Epithelial cell of prostate (primary cell): ENCODE data around the gene NOS1.
"Not testable (repeated sequence)": the region's sequence is repeated elsewhere in the genome, so short reads cannot be mapped to it uniquely, and the experiment has no call there.

Experiments
- DNase-seq: peaks from one replicate; pipeline ENCODE4 v3.0.0-alpha.2; 2011; ENCODE audit warnings: low read depth, low spot score
- H3K27ac ChIP-seq: fragments of 450-650 bp; 2 replicates; pipeline ENCODE4 v1.5.1; 2017; ENCODE audit warnings: mild to moderate bottlenecking

The NOS1 gene

DNA sequence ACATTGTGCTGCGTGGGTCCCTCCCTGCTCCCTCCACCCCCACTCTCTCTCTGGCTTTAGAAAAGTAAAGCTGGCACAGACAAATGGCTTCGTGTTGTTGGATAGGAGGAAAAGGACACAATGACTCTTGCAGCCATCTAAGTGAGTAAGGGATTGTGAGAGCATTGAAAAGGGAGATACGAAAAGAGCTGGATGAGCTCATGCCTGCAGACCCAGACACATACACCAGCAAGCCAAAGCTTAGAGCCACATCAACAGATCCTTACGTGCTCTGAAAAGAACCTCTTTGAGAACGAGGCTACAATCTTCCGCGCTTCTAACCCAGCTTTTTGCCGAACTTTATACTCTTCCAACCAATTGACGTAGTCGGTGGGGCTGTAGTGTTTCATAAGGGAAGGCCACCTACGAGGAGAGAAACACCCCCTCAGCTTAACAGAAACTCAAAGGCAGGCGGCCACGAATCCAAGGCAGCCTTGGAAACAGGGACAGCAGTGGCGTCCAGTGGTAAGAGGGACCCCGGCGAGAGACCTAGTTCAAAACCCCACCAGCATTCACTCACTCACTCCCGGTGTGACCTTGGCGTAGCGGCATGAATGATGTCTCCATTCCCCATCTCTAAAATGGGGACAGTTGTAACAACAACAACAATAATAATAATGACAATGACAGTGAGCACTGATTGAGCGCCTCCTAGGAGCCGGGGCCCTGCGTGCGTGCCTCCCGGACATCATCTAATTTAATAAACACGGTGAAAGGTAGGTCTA, 172.3 kb downstream of the NOS1 start:
- no peak for DNase-seq
- H3K27ac ChIP-seq = no peak overlapping the region

DNA sequence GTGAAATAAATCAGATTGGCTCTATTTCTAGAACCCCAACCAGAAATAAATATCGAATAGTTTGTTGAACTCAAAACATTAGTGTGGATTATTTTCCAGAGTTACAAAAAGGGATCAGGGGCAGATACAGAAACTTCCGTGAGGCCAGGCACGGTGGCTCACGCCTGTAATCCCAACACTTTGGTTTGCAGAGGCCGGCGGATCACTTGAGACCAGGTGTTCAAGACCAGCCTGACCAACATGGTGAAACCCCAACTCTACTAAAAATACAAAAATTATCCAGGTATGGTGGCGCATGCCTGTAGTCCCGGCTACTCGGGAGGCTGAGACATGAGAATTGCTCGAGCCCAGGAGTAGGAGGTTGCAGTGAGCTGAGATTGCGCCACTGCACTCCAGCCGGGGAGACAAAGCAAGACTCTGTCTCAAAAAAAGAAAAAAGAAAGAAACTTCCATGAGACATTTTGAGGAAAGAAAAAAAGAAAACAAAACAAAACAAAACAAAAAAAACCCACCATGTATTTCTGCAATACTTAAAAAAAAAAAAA, 173.2 kb downstream of the NOS1 start:
- no peak overlapping the region for H3K27ac ChIP-seq
- DNase-seq = no peak

DNA sequence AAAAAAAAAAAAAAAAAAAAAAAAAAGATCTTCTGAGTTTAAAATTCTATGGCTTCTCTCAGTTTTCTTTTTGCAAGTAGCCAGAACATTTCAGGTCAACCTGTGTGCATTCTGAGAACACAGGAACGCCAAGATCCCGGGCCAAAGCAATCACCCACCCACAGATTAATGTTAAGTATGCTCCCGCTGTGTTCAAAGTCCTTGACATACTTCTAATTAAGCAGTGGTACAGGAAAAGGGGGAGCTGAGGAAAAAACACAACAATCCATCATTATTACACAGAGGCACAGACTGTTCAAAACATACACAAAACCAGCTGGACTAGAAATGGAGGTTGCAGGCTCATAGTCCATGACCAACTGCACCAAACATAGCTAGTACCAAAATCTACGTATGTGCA, 174.0 kb downstream of the NOS1 start:
- no peak for DNase-seq

DNA sequence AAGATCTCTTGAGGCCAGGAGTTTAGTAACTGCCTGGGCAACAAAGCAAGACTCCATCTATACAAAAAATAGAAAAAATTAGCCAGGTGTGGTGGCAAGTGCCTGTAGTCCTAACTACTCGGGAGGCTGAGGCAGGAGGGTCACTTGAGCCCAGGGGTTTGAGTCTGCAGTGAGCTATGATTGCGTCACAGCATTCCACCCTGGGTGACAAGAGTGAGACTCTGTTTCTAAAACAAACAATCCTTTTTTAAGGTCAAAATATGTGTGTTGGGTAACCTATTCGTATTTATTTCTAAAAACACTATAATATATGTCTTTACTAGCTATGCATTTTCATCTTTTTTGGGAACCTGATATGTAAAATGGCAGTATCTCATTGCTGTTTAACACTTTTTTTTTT, 178.6 kb downstream of the NOS1 start:
- no peak for DNase-seq
- H3K27ac ChIP-seq = no peak overlapping the region

More for the DNA sequence above, 174.0 kb downstream of the NOS1 start:
- no peak overlapping the region for H3K27ac ChIP-seq

DNA sequence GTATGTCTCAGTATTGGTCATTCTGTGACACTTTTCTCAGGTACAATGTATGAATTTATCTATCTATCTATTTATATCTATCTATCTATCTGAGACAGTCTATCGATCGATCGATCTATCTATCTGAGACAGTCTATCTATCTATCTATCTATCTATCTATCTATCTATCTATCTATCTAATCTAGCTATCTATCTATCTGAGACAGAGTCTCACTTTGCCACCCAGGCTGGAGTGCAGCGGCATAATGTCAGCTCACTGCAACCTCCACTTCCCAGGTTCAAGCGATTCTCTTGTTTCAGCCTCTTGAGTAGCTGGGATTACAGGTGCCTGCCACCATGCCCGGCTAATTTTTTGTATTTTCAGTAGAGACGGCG, 180.0 kb downstream of the NOS1 start:
- not testable (repeated sequence) for DNase-seq, H3K27ac ChIP-seq

DNA sequence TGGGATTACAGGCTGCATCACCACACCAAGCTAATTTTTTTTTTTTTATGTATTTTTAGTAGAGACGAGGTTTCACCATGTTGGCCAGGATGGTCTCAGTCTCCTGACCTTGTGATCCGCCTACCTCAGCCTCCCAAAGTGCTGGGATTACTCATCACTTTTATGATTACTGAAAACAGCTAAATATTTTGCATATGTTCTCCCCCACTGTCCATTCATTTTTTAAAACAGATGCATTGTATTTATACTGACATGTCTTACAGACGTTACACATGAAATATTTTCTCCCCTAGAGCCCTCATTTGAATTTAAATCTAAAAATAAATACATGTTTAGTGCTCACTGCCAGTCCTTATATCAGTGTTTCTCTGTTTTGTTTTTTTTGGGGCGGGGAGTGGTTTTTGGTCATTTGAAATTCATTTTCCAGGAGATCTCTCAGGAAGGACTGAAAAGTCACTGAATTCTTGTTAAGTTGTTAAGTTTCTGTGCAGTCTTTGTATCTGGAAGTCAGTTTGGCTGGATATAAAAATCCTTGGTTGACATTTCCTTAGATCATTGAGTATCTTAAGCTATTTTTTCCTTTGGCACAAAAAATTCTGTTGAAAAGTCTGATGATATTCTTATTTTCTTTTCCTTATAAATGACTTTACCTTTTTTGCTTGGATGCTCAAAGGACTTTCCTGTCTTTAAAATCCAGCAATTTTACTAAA, 180.5 kb downstream of the NOS1 start:
- DNase-seq = no peak
- no peak overlapping the region for H3K27ac ChIP-seq

DNA sequence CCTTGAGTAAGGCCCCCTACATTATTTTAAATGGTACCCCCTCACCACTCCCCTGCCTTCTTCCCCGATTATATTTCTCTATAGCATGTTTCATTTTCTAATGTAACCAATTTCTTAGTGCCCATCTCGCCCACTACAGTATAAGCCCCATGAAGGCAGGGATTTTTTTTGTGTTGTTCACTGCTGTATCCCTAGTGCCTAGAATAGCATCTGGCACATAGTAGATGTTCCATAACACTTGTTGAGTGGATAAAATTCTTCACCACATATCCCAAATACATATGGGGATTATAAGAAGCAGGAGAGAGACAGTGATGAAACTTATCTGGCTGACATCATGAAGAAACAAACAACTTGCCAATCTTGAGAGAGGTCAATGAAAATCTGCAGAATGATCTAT, 182.7 kb downstream of the NOS1 start:
- no peak for DNase-seq
- H3K27ac ChIP-seq = no peak overlapping the region

DNA sequence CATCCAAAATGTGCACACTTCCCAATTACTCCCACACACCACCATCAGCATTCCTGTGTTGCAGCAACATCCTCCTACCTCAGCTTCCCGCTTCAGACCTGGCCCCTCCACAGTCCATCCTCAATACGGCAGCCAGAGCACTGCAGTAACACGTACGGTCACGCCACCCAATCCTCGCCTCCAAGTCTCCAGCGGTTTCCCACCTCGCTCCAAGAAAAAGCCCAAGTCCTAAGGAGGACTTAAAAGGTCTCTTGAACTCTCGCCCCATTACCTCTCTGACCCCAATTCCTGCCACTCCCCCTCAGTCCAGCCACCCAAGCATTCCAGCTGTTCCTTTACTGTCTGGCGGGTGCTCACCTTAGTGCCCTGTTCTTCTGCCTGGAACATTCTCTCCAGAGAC, 183.1 kb downstream of the NOS1 start:
- no peak overlapping the region for H3K27ac ChIP-seq
- DNase-seq = no peak

DNA sequence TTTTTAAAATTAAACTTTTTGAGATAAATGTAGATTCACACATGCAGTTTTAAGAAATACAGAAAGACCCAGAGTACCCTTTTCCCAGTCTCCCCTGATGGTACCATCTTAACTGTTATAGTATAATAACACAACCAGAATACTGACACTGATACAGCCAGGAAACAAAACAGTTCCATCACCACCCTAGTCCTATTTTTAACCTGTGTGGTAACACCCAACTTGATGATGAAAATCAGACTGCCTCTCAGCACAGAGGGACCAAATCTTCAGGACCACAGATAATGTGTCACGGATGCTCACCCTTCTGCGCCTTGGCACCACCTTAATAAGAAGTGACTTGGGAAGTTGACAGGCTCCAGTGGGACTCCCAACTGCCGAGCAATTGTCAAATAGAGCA, 189.3 kb downstream of the NOS1 start:
- no peak overlapping the region for H3K27ac ChIP-seq
- no peak for DNase-seq

DNA sequence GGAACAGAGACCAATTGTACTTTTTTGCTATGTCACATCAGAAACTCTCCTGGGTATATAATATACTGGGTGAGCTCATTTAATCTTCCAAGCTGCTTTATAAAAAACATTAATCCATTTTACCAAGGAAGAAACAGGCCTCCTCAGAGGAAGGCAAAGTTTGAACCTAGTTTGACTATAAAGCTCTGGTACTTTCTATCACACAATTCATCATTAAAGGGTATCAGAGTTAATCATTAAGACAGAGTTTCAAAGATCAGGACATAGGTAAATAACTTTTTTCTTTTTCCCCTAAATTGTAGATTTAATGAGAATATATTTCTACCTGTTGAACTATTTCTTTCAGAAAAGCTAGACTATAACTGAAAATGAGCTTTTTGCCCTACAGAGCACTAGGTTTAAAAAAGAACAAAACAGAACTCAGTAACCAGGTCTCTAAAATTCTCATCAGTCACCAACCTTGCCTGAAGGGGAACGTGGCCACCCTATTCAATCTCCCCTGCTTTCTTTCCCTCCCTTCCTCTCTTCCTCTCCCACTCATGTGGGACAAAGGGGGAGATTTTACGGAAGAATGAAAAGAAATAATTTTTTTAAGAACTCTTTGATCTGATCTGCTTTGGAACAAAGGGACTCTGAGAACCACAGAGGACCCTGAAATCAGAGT, 189.8 kb downstream of the NOS1 start:
- no peak overlapping the region for H3K27ac ChIP-seq
- DNase-seq = no peak

DNA sequence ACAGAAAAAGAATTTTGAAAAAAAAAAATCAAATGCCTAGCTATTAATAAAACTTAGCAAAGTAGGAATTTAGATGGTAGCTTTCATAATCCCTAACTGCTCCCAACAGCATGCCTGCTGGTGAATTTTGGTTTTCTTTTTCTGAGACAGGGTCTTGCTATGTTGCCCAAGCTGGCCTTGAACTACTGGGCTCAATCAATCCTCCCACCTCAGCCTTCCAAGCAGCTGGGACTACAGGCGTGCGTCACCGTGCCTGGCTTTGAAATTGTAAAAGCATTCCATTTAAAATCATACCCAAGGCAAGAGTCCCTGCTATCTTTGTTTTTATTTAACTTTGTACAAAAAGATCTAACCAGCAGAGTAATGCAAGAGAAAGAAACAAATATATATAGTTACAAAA, 191.9 kb downstream of the NOS1 start:
- DNase-seq = no peak
- H3K27ac ChIP-seq = no peak overlapping the region

DNA sequence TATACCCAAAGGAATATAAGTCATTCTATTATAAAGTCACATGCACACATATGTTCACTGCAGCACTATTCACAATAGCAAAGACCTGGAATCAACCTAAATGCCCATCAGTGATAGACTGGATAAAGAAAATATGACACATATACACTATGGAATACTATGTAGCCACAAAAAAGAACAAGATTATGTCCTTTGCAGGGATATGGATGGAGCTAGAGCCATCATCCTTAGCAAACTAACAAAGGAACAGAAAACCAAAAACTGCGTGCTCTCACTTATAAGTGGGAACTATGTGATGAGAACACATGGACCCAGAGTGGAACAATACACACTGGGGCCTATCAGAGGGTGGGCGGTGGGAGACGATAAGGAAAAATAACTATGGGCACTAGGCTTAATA, 192.4 kb downstream of the NOS1 start:
- H3K27ac ChIP-seq = no peak overlapping the region
- no peak for DNase-seq

DNA sequence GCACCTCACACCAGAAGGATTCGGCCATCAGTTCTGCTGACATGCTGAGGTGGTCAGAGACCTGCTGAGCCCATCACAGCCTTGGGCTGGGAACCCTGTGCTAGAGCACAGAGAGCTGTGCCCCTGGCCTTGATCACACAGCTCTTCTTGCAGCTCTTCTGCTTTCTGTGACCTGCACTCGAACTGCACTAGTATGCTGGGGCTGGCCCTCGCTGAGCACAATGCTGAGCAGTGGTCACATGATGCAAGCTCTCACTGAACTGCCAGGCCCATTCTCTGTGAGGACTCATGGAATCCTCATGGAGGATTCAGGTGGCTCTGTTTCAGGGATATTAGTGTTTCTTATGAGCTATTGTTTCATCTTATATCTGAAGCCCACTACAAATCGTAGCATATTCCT, 193.7 kb downstream of the NOS1 start:
- H3K27ac ChIP-seq = no peak overlapping the region
- no peak for DNase-seq

DNA sequence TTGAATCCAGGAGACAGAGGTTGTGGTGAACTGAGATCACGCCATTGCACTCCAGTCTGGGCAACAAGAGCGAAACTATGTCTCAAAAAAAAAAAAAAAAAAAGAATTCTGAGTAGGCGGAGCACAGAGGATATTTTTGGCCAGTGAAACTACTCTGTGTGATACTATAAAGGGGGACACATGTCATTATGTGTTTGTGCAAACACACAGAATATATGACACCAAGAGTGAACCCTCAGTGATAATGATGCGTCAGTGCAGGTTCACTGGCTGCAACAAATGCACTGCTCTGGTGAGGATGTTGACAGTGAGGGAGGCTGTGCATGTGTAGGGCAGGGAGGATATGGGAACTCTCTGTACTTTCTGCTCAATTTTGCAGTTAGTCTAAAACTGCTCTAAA, 195.3 kb downstream of the NOS1 start:
- no peak overlapping the region for H3K27ac ChIP-seq
- DNase-seq = no peak

DNA sequence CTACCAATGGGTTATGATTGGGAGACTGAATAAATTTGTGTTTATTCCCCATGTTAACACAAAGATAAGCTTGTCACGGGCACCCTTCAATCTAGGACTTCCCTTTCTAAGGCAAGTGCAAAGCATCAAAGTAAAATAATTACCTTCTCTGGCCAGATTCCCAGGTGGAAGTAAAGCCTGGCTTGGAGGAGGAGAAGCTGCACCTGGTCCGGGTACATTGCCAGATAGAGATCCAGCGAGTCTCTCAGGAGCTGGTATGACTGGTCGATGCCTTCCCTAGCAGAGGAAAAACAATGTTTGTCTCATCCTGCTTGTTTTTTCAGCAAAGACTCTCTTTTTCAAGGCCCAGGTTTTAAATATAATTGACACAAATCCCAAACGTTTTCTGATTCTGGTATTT, 196.1 kb downstream of the NOS1 start:
- DNase-seq = no peak
- H3K27ac ChIP-seq = no peak overlapping the region

DNA sequence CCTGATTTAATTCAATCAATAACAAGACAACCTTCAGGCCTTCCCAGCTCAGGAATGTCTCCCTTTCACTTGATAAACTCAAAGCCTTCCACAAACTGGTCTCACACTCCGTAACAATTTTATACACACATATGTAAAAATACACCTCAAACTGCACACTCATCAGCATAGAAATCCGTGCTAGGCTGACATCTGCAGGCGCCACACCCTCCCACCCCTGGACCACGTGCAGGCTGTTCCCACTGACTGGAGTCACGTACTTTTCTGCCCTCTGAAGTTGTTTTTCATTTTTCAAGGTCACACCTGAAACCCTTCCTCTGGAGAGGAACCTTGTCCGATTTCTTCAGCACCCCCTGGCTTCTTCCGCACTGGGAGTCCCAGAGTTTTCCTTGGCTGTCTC, 198.8 kb downstream of the NOS1 start:
- no peak overlapping the region for H3K27ac ChIP-seq
- DNase-seq = no peak

DNA sequence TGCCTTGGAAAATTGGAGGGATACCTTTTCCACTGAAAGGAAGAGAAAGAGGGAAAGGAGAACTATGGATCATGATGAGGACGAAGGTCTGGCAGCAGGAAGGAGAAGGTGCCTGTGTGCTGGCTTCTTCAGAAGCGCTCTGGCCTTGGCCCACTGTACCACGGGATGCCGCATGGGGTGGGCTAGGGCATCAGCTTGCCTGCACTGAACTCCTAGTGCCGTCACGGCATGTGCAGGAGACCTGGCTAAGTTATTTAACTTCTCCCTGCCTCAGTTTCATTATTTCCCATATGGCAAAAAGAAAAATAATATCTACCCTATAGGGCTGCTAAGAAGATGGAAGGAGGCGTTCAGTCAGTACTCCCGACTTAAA, 199.3 kb downstream of the NOS1 start:
- H3K27ac ChIP-seq = no peak overlapping the region
- no peak for DNase-seq

DNA sequence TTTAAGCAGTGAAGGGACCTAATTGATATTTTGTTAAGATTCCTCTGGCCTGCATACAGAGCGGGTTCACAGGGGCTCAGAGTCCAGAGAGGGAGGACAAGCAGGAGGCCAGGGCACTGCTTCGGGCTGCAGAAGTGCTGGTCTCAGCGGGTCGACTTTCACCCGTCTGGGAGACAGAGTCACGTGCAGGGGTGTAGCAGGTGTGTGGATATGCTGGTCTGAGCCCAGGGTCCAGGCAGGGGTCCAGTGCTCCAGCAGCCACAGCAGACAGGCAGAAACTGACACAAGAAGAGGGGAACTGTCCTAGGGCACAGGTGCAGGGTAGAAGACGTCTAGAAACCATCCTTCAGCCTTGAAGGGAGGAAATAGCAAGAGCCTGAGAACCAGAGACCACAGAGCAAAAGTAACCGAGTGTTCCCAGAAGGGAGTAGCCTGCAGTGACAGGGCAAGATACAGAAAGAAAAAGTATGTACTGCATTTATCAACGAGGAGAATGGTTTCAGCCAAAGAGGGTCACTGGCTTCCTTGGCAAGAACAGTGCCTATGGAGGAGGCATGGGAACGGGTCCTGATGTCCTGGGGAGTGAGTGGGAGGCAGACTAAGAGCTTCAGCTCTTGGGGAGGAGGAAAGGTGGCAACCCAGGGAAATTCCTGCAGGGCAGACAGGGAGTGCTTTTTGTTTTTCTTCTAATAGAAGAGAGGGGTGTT, 199.8 kb downstream of the NOS1 start:
- no peak overlapping the region for H3K27ac ChIP-seq
- no peak for DNase-seq

DNA sequence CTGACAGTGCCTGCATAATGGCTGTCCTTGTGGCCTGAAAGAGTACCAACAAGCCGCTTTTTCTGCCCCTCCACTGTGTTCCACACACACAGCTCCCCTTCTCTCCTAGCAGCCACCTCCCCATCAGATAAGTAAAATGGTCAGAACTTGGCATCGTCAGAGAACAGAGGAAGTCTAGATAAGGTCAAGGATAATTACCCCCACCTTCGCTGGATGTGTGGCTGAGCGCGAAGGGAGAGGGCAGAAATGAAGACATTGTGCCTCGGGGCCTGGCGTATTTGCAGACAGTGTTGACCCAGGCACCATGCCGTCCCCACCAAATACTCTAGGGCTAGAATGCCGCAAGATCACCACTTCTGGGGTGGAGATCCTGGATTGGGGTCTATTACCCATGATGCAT, 201.8 kb downstream of the NOS1 start:
- no peak overlapping the region for H3K27ac ChIP-seq
- no peak for DNase-seq

DNA sequence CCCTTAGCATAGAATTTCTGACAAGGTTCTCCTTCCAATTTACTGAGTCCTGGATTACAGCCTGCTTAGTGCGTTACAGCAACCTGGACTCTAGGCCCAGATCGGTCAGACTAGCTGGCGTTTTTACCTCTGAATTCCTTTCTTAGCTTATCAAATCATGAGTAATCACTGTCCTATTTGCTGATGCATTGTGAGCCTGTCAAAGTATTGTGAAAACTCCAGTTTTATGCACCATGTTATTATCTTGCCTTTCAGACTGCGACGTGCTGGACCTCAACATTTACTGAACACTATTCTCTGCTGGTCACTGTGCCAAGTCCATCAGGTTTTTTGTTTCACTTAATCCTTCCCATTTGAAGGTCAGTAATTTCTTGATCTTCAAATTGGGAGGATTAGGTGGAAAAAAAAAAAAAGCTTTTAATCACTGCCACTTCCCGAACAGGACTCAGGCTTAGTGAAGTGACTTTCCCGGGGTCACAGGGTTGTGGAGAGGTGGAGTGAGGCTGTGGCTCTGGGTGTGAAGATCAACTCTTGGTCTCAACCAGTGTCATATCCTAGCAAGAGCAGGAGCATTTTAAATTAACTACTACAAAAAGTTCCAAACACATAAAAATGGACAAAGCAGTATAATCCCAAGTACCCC, 202.4 kb downstream of the NOS1 start:
- DNase-seq = no peak
- no peak overlapping the region for H3K27ac ChIP-seq
